Right cardiac atrium (tissue), 5 donors: ENCODE measurements around the gene SPOPL. TPM values are rescaled to one million over a fixed set of nuclear protein-coding genes. Genes with fewer than 3 reads are reported as not detected.
"Not testable (repeated sequence)": the region's sequence is repeated elsewhere in the genome, so short reads cannot be mapped to it uniquely, and the experiment has no call there.

Source experiments
- ATAC-seq, 2 donors: fragments of 200-7000 bp; cut with Tn5 transposase; one replicate each; pipeline versions ENCODE4 v1.8.0 to v1.9.1; 2020; ENCODE audit warnings: moderate library complexity in 2 of 2, mild to moderate bottlenecking in 1 of 2
- DNase-seq, 3 donors: peaks; one replicate each; pipeline ENCODE4 v3.0.0-alpha.2; 2020
- H3K27ac ChIP-seq: one replicate; pipeline ENCODE4 v1.5.1; 2013; ENCODE audit warnings: mild to moderate bottlenecking, low read length, control low read depth, moderate library complexity
- H3K27me3 ChIP-seq: one replicate; pipeline ENCODE4 v1.6.1; 2013; ENCODE audit not compliant: control insufficient read depth, insufficient read depth
- H3K4me1 ChIP-seq: one replicate; pipeline ENCODE4 v1.6.1; 2013; ENCODE audit warnings: low read length; ENCODE audit not compliant: control insufficient read depth, insufficient read depth
- H3K4me3 ChIP-seq: one replicate; pipeline ENCODE4 v1.5.1; 2013; ENCODE audit warnings: low read length, control low read depth
- H3K9me3 ChIP-seq: one replicate; pipeline ENCODE4 v1.6.1; 2013; ENCODE audit warnings: low read length; ENCODE audit not compliant: control insufficient read depth
- WGBS: extraction: QIAGEN DNeasy Blood & Tissue Kit; methylation state at CpG from one replicate; pipeline ENCODE4 v1.1.7; 2013; 5-methylcytosine and 5-hydroxymethylcytosine counted together
- intact Hi-C, 4 donors: fragments of 100-400 bp; cut with DNase I; formaldehyde crosslinking; loops; one replicate each; pipeline versions ENCODE4 v1.11.0 to v1.14.0; 2022 to 2023
- polyA plus RNA-seq: library from polyadenylated mRNA; stranded (reverse); fragments of 200-250 nt; gene quantifications from one replicate; pipeline ENCODE4 v1.2.3, GENCODE V29; 2013
- total RNA-seq, 4 donors: library from RNA; stranded (reverse); fragmentation: NEBNext Ultra II Directional; extraction: Animal tissue kit (Norgen Biotek cat#: 25700); gene quantifications; one replicate each; pipeline ENCODE4 v1.2.1, GENCODE V29; 2021
- donor health status: healthy with polysubstance abuse.
- donor health status: DM: no; HTN: yes; CAD: no.
- donor health status: DM: no; HTN: no; CAD: no.
- donor health status: DM: no; HTN: yes; CAD: no; lungs with severe emphysema.
- donor health status: DM: yes; HTN: yes; CAD: no.

The SPOPL gene
- total and polyA plus RNA-seq, 5 donors = 4.1 to 20.4 (median 14.2) TPM

GRCh38 chr2:138474100-138474825, 27.3 kb upstream of the SPOPL start:
- DNase-seq = no peak
- H3K27ac ChIP-seq = no peak overlapping the region
- ATAC-seq = peak in 1 of 2 donors; percentile 61
- WGBS = 31% methylated on average over 4 of the region's 4 CpGs
- no peaks in the 10 kb centered on the region for H3K27me3 ChIP-seq
- intact Hi-C loops = no loop called here
- no peaks in the 10 kb centered on the region for H3K9me3 ChIP-seq
- no peaks in the 10 kb centered on the region for H3K4me1 ChIP-seq
- H3K4me3 ChIP-seq = no peak overlapping the region

- DNase-seq (no peak), ATAC-seq (no peak)
- H3K4me3 ChIP-seq = no peak overlapping the region
- no peaks in the 10 kb centered on the region for H3K27me3 ChIP-seq
- H3K4me1 ChIP-seq = no peaks in the 10 kb centered on the region
- WGBS = 57% methylated on average over 4 of the region's 4 CpGs
- H3K9me3 ChIP-seq = no peaks in the 10 kb centered on the region
- intact Hi-C loops = no loop called here
- H3K27ac ChIP-seq = no peak overlapping the region
Observed at GRCh38 chr2:138475277-138475776, 26.2 kb upstream of the SPOPL start.

GRCh38 chr2:138476186-138476585, 25.4 kb upstream of the SPOPL start:
- no peak for ATAC-seq
- no peaks in the 10 kb centered on the region for H3K27me3 ChIP-seq
- no peaks in the 10 kb centered on the region for H3K4me1 ChIP-seq
- H3K4me3 ChIP-seq = no peak overlapping the region
- H3K9me3 ChIP-seq = no peaks in the 10 kb centered on the region
- DNase-seq = no peak
- no peak overlapping the region for H3K27ac ChIP-seq
- intact Hi-C loops = no loop called here

GRCh38 chr2:138476940-138477339, 24.6 kb upstream of the SPOPL start:
- 99% methylated on average over 4 of the region's 4 CpGs for WGBS
- Histone ChIP-seq H3K9me3 (no peaks in the 10 kb centered on the region), H3K27me3 (no peaks in the 10 kb centered on the region), H3K27ac (no peak overlapping the region), H3K4me3 (no peak overlapping the region), H3K4me1 (no peaks in the 10 kb centered on the region)
- ATAC-seq (no peak), DNase-seq (no peak)
- intact Hi-C loops = no loop called here

GRCh38 chr2:138482796-138483195, 18.8 kb upstream of the SPOPL start:
- H3K27me3 ChIP-seq, DNase-seq, H3K4me3 ChIP-seq, intact Hi-C loops, H3K9me3 ChIP-seq, ATAC-seq, H3K27ac ChIP-seq, H3K4me1 ChIP-seq: not testable (repeated sequence)

GRCh38 chr2:138485019-138485418, 16.6 kb upstream of the SPOPL start:
- Histone ChIP-seq H3K9me3 (no peaks in the 10 kb centered on the region), H3K27ac (no peak overlapping the region), H3K27me3 (no peaks in the 10 kb centered on the region), H3K4me1 (no peaks in the 10 kb centered on the region), H3K4me3 (no peak overlapping the region)
- DNase-seq (no peak), ATAC-seq (no peak)
- intact Hi-C loops = no loop called here

GRCh38 chr2:138486363-138487198, 15.0 kb upstream of the SPOPL start:
- 50% methylated on average over 2 of the region's 2 CpGs for WGBS
- intact Hi-C loops = no loop called here

GRCh38 chr2:138490673-138491494, 10.7 kb upstream of the SPOPL start:
- 67% methylated on average over 4 of the region's 4 CpGs for WGBS
- Histone ChIP-seq H3K27ac (no peak overlapping the region), H3K4me3 (no peak overlapping the region), H3K4me1 (no peaks in the 10 kb centered on the region), H3K9me3 (no peaks in the 10 kb centered on the region), H3K27me3 (no peaks in the 10 kb centered on the region)
- DNase-seq (no peak), ATAC-seq (no peak)
- intact Hi-C loops = no loop called here

More at GRCh38 chr2:138486363-138487198, 15.0 kb upstream of the SPOPL start:
- Histone ChIP-seq H3K4me3 (no peak overlapping the region), H3K27me3 (no peaks in the 10 kb centered on the region), H3K27ac (no peak overlapping the region), H3K9me3 (no peaks in the 10 kb centered on the region), H3K4me1 (no peaks in the 10 kb centered on the region)
- ATAC-seq (no peak), DNase-seq (no peak)

GRCh38 chr2:138491495-138491862, 10.1 kb upstream of the SPOPL start:
- DNase-seq (no peak), ATAC-seq (no peak)
- Histone ChIP-seq H3K27ac (no peak overlapping the region), H3K27me3 (no peaks in the 10 kb centered on the region), H3K4me1 (no peaks in the 10 kb centered on the region), H3K9me3 (no peaks in the 10 kb centered on the region), H3K4me3 (no peak overlapping the region)
- intact Hi-C loops = no loop called here

- H3K4me3 ChIP-seq = no peak overlapping the region
- no peaks in the 10 kb centered on the region for H3K27me3 ChIP-seq
- DNase-seq (no peak), ATAC-seq (no peak)
- H3K9me3 ChIP-seq = no peaks in the 10 kb centered on the region
- no peak overlapping the region for H3K27ac ChIP-seq
- intact Hi-C loops = no loop called here
- no peaks in the 10 kb centered on the region for H3K4me1 ChIP-seq
- WGBS = 93% methylated on average over 2 of the region's 2 CpGs
Observed at GRCh38 chr2:138492160-138492559, 9.4 kb upstream of the SPOPL start.

- Histone ChIP-seq H3K27ac (no peak overlapping the region), H3K4me3 (no peak overlapping the region), H3K27me3 (no peaks in the 10 kb centered on the region), H3K9me3 (no peaks in the 10 kb centered on the region), H3K4me1 (no peaks in the 10 kb centered on the region)
- intact Hi-C loops = no loop called here
- 82% methylated on average over 4 of the region's 4 CpGs for WGBS
- ATAC-seq (peak in 1 of 2 donors; percentile 62), DNase-seq (no peak)
Observed at GRCh38 chr2:138493334-138493733, 8.2 kb upstream of the SPOPL start.
